Cardiac fibroblast (primary cell): ENCODE data around the gene KRT31.

ENCODE experiments used
- DNase-seq, 2 donors: peaks; one replicate each; pipeline versions ENCODE4 v3.0.0 to v3.0.0-alpha.2; 2010; ENCODE audit warnings: low read depth in 2 of 2
- H3K4me3 ChIP-seq, 2 donors: replicated peaks in 1 of 2; 1 replicate in 1 of 2; 2 replicates in 1 of 2; pipeline ENCODE4 v1.5.1; 2011; ENCODE audit warnings: low read depth in 2 of 2, low read length in 2 of 2, mild to moderate bottlenecking in 2 of 2, moderate library complexity in 1 of 2
- TF ChIP-seq, protein P1 (sequence below): IDR thresholded peaks from one replicate; pipeline ENCODE4 v1.5.1; 2011; ENCODE audit warnings: low read depth, mild to moderate bottlenecking, low read length, inconsistent platforms

The KRT31 gene

DNA sequence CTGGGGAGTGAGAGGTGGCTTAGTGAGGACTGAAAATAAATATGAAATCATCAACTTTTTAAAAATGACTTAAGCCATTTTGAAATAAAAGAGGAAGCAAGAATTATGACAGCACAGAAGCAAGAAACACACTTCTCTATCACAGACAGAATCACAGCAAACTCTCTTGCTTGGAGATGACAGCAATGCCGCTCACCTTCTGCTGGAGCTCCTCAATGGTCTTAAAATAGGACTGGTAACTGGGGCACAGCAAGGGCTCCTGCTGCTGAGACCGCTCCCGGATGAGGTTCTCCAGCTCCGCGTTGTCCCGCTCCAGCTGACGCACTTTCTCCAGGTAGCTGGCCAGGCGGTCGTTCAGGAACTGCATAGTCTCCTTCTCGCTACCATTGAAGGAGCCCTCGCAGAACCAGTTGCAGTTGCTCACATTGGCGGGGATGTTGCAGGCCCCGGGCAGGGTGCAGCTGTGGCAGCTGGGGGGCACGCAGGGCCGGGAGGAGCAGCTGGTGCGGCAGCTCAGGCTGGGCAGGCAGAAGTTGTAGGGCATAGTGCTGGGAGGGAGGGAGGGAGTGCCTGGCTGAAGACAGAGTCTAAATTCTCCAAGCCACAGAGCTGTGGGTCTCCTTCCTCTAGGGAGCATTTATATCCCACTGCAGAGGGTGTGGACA is at the start of gene KRT31:
TSS of gene KRT31 (minus strand) at position 613 of the 665 bp plus-strand sequence. CDS start at position 544, 69 bp downstream.
- DNase-seq, result no peak
- H3K4me3 ChIP-seq, result no peak within 1 kb of the TSS
- TF ChIP-seq, protein P1, sequence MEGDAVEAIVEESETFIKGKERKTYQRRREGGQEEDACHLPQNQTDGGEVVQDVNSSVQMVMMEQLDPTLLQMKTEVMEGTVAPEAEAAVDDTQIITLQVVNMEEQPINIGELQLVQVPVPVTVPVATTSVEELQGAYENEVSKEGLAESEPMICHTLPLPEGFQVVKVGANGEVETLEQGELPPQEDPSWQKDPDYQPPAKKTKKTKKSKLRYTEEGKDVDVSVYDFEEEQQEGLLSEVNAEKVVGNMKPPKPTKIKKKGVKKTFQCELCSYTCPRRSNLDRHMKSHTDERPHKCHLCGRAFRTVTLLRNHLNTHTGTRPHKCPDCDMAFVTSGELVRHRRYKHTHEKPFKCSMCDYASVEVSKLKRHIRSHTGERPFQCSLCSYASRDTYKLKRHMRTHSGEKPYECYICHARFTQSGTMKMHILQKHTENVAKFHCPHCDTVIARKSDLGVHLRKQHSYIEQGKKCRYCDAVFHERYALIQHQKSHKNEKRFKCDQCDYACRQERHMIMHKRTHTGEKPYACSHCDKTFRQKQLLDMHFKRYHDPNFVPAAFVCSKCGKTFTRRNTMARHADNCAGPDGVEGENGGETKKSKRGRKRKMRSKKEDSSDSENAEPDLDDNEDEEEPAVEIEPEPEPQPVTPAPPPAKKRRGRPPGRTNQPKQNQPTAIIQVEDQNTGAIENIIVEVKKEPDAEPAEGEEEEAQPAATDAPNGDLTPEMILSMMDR, result no peak

DNA sequence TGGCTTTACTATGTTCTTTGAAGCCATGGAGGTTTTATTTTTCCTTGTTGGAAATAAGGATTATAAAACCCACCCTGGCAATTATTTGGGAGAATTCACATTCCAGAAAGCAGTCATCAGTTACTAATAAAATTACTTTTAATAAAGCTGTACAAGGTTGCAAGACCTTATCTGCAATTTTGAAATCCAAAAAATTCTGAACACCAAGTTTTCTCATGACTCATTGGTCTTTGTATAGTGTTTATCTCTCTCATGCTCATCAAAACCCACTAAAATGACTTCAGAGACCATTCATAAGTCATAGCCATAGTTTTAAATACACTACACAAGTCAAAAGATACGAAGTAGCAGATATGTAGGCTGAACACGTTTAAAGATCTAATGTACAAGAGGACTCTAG is 49.4 kb upstream of the KRT31 start:
- peak; percentile 69 for DNase-seq
- H3K4me3 ChIP-seq, result no peak overlapping the region
- TF ChIP-seq, protein P1, result no peak

DNA sequence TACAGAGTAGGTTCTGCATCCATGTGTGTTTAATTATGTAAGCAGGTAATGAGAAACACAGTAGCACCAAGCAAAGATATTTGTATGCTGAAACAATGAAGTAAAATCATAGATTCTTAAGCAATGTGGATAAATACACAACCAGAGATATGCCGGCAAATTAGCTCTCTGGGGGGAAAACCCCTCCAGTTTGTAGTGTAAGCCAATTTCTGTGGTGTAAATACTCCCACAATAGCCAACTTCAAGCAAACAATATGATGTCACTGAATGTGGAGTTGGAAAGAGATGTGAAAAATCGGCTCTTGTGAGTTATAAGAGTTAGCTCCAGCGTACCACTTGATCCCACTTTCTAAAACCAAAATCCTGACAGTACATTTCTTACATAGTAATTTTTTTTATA is 47.2 kb upstream of the KRT31 start:
- no peak for DNase-seq
- TF ChIP-seq, protein P1, result no peak
- no peak overlapping the region for H3K4me3 ChIP-seq

- DNase-seq, result no peak
- TF ChIP-seq, protein P1, result no peak
- H3K4me3 ChIP-seq, result no peak overlapping the region
Observed at GRCh38 chr17:41444186-41444585, 46.8 kb upstream of the KRT31 start.

- H3K4me3 ChIP-seq, result no peak overlapping the region
- TF ChIP-seq, protein P1, result no peak
- peak; percentile 31 to 52 for DNase-seq
Observed at GRCh38 chr17:41442739-41443138, 45.3 kb upstream of the KRT31 start.

- TF ChIP-seq, protein P1, result no peak
- no peak for DNase-seq
- H3K4me3 ChIP-seq, result no peak within 1 kb of the TSS
Observed at GRCh38 chr17:41440531-41441033, 43.2 kb upstream of the KRT31 start, which contains the start of gene KRT38. TSS of gene KRT38 (minus strand) at chr17:41440983. CDS start at chr17:41440921, 62 bp downstream.
